Mammary epithelial cell (primary cell): ENCODE data around the gene TWIST2.

Experiments
- EZH2 ChIP-seq: IDR thresholded peaks from 2 replicates; pipeline ENCODE4 v1.6.1; 2012; ENCODE audit warnings: low read length, inconsistent platforms, borderline replicate concordance
- TF ChIP-seq, protein P1 (sequence below), 2 donors: IDR thresholded peaks in 1 of 2; conservative IDR thresholded peaks in 1 of 2; 2 replicates each; pipeline ENCODE4 v1.5.1; 2011 to 2012; ENCODE audit warnings: inconsistent platforms in 2 of 2, low read length in 2 of 2, mild to moderate bottlenecking in 2 of 2, control low read depth in 1 of 2, low read depth in 1 of 2; ENCODE audit not compliant: insufficient read depth in 1 of 2; ENCODE audit errors: extremely low read depth in 1 of 2

DNA sequence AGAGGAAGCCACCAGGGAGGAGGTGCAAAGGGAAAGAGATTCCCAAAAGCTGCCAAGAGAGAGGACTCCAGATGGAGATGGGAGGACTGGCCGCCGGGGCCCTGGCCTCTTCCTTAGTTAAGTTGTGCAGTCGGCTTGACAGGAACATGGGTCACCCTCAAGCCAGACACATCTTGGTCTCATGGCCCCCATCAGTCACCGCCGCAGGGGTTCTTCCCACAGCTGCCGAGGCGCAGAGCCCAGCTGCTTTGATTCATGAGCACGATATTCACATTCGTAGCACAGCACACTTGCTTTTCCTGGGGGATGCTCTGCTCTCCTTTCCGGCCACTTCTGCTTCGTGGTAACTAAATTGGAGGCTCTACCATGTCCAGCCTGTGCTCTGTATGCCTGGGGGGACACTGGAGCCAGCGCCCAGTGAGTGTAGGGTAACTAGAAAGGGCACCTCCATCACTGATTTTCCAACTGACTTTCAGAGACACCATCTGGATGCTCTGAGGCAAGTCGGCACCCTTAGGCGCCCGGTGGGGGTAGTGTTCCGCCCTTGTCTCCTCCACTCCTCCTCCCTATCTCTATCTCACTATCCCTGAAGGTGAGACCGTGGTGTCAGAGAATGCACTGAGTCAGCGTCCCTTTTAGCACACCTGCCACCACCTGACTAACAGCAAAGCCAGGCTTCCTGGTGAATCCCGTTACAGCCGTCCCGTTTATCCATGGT lies 13.3 kb downstream of the TWIST2 start:
- TF ChIP-seq, protein P1, sequence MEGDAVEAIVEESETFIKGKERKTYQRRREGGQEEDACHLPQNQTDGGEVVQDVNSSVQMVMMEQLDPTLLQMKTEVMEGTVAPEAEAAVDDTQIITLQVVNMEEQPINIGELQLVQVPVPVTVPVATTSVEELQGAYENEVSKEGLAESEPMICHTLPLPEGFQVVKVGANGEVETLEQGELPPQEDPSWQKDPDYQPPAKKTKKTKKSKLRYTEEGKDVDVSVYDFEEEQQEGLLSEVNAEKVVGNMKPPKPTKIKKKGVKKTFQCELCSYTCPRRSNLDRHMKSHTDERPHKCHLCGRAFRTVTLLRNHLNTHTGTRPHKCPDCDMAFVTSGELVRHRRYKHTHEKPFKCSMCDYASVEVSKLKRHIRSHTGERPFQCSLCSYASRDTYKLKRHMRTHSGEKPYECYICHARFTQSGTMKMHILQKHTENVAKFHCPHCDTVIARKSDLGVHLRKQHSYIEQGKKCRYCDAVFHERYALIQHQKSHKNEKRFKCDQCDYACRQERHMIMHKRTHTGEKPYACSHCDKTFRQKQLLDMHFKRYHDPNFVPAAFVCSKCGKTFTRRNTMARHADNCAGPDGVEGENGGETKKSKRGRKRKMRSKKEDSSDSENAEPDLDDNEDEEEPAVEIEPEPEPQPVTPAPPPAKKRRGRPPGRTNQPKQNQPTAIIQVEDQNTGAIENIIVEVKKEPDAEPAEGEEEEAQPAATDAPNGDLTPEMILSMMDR (conservative IDR thresholded peaks at IDR 0.05 in 1 of 2, IDR thresholded peaks at IDR 0.05 in 1 of 2; ENCODE audit: extremely low read depth in 1 of 2, insufficient read depth in 1 of 2, low read depth in 1 of 2, low read length in 2 of 2) = no peak
- TF ChIP-seq EZH2 = no peak
